Erythroblast (primary cell): ENCODE results near the gene SRF.

Source experiments
- GATA1 ChIP-seq: IDR thresholded peaks from 2 replicates; pipeline ENCODE4 v1.6.1; 2011; ENCODE audit warnings: low read depth, mild to moderate bottlenecking, control low read depth, low read length, moderate library complexity
- POLR2A ChIP-seq: IDR thresholded peaks from 2 replicates; pipeline ENCODE4 v1.6.1; 2011; ENCODE audit warnings: mild to moderate bottlenecking, low read length

GRCh38 chr6:43189776-43190304 lies 18.8 kb downstream of the SRF start:
- TF ChIP-seq POLR2A (no peak), GATA1 (no peak)
